ENCODE measurements around the gene NFYB.
"Not testable (repeated sequence)": the region's sequence is repeated elsewhere in the genome, so short reads cannot be mapped to it uniquely, and the experiment has no call there.

NFYB gene

GRCh38 chr12:104122298-104122697, 15.7 kb downstream of the NFYB start:
- no peak overlapping the region for H2AFZ ChIP-seq (ENCODE audit: low read depth, low read length)
- H3K23ac ChIP-seq (ENCODE audit: low read length in 2 of 2): no peak overlapping the region
- no peak overlapping the region for H2BK5ac ChIP-seq (ENCODE audit: low read depth, low read length, poor library complexity, severe bottlenecking)
- no peak overlapping the region for H3K14ac ChIP-seq (ENCODE audit: low read length in 2 of 2)
- H3K18ac ChIP-seq (ENCODE audit: low read depth in 1 of 2, low read length in 2 of 2): peak overlapping the region in 1 of 2 experiments; percentile 46
- H4K91ac ChIP-seq (ENCODE audit: low read length): no peak overlapping the region
- H3K4me3 ChIP-seq (ENCODE audit: insufficient read depth in 1 of 2, low read depth in 1 of 2, low read length in 2 of 2): no peak overlapping the region
- 91% methylated on average over 9 of the region's 9 CpGs for WGBS
- DNase-seq: no peak
- H2AK5ac ChIP-seq (ENCODE audit: low read length, severe bottlenecking): peak overlapping the region; percentile 27
- H3K9ac ChIP-seq (ENCODE audit: low read length): peak overlapping the region; percentile 52
- H3K9me3 ChIP-seq (ENCODE audit: control insufficient read depth, low read length): no peaks in the 10 kb centered on the region
- H4K8ac ChIP-seq (ENCODE audit: low read length): no peak overlapping the region
- H3K4me2 ChIP-seq (ENCODE audit: low read length, poor library complexity, severe bottlenecking): no peak overlapping the region
- H3K36me3 ChIP-seq (ENCODE audit: control insufficient read depth in 1 of 2, insufficient read depth in 2 of 2, low read depth in 1 of 2, low read length in 2 of 2): peaks cover 11 to 77% of the 10 kb centered on the region in 2 experiments
- peak overlapping the region; percentile 3 for H2BK120ac ChIP-seq (ENCODE audit: low read depth, low read length)
- H3K79me1 ChIP-seq (replicated peaks; ENCODE audit: low read length, poor library complexity, severe bottlenecking): peaks cover 3% of the 10 kb centered on the region
- H3K27me3 ChIP-seq (ENCODE audit: control insufficient read depth in 1 of 2, insufficient read depth in 1 of 2, low read length in 2 of 2): no peaks in the 10 kb centered on the region
- peak overlapping the region in 1 of 2 experiments; percentile 15 for H2BK12ac ChIP-seq (ENCODE audit: low read length in 2 of 2)
- no peak overlapping the region for H3K4ac ChIP-seq (ENCODE audit: low read depth in 1 of 2, low read length in 2 of 2)
- peak overlapping the region; percentile 46 for H3K27ac ChIP-seq (ENCODE audit: low read length, poor library complexity, severe bottlenecking)
- H3K4me1 ChIP-seq (ENCODE audit: control insufficient read depth, insufficient read depth, low read depth, low read length): peaks cover 3% of the 10 kb centered on the region
- no peak overlapping the region for H2BK15ac ChIP-seq (ENCODE audit: low read depth, poor library complexity, severe bottlenecking)

- Histone ChIP-seq H4K91ac (ENCODE audit: low read length) (no peak overlapping the region), H3K4ac (ENCODE audit: low read depth in 1 of 2, low read length in 2 of 2) (no peak overlapping the region), H4K8ac (ENCODE audit: low read length) (no peak overlapping the region), H3K4me2 (ENCODE audit: low read length, poor library complexity, severe bottlenecking) (no peak overlapping the region), H3K4me1 (ENCODE audit: control insufficient read depth, insufficient read depth, low read depth, low read length) (peaks cover 3% of the 10 kb centered on the region), H3K27me3 (ENCODE audit: control insufficient read depth in 1 of 2, insufficient read depth in 1 of 2, low read length in 2 of 2) (no peaks in the 10 kb centered on the region), H3K4me3 (ENCODE audit: insufficient read depth in 1 of 2, low read depth in 1 of 2, low read length in 2 of 2) (no peak overlapping the region), H3K36me3 (ENCODE audit: control insufficient read depth in 1 of 2, insufficient read depth in 2 of 2, low read depth in 1 of 2, low read length in 2 of 2) (peaks cover 10 to 73% of the 10 kb centered on the region in 2 experiments), H2BK5ac (ENCODE audit: low read depth, low read length, poor library complexity, severe bottlenecking) (no peak overlapping the region), H3K79me1 (replicated peaks; ENCODE audit: low read length, poor library complexity, severe bottlenecking) (peaks cover 4% of the 10 kb centered on the region), H3K23ac (ENCODE audit: low read length in 2 of 2) (no peak overlapping the region), H2AFZ (ENCODE audit: low read depth, low read length) (no peak overlapping the region), H2AK5ac (ENCODE audit: low read length, severe bottlenecking) (no peak overlapping the region), H3K9ac (ENCODE audit: low read length) (peak overlapping the region; percentile 52), H3K9me3 (ENCODE audit: control insufficient read depth, low read length) (no peaks in the 10 kb centered on the region), H3K27ac (ENCODE audit: low read length, poor library complexity, severe bottlenecking) (no peak overlapping the region), H3K14ac (ENCODE audit: low read length in 2 of 2) (no peak overlapping the region), H2BK12ac (ENCODE audit: low read length in 2 of 2) (no peak overlapping the region), H2BK120ac (ENCODE audit: low read depth, low read length) (no peak overlapping the region), H3K18ac (ENCODE audit: low read depth in 1 of 2, low read length in 2 of 2) (no peak overlapping the region), H2BK15ac (ENCODE audit: low read depth, poor library complexity, severe bottlenecking) (no peak overlapping the region)
- peak; percentile 25 for DNase-seq
These were observed 17.0 kb downstream of the NFYB start for GRCh38 chr12:104121001-104121400.

- H3K4me2 ChIP-seq (ENCODE audit: low read length, poor library complexity, severe bottlenecking): no peak overlapping the region
- H3K4me3 ChIP-seq (ENCODE audit: insufficient read depth in 1 of 2, low read depth in 1 of 2, low read length in 2 of 2): no peak overlapping the region
- H2BK120ac ChIP-seq (ENCODE audit: low read depth, low read length): no peak overlapping the region
- no peak overlapping the region for H4K8ac ChIP-seq (ENCODE audit: low read length)
- no peak overlapping the region for H2BK15ac ChIP-seq (ENCODE audit: low read depth, poor library complexity, severe bottlenecking)
- peaks cover 7% of the 10 kb centered on the region for H3K79me1 ChIP-seq (replicated peaks; ENCODE audit: low read length, poor library complexity, severe bottlenecking)
- H2AFZ ChIP-seq (ENCODE audit: low read depth, low read length): no peak overlapping the region
- H4K91ac ChIP-seq (ENCODE audit: low read length): no peak overlapping the region
- H3K36me3 ChIP-seq (ENCODE audit: control insufficient read depth in 1 of 2, insufficient read depth in 2 of 2, low read depth in 1 of 2, low read length in 2 of 2): peaks cover 6 to 50% of the 10 kb centered on the region in 2 experiments
- H3K9me3 ChIP-seq (ENCODE audit: control insufficient read depth, low read length): no peaks in the 10 kb centered on the region
- no peak overlapping the region for H3K14ac ChIP-seq (ENCODE audit: low read length in 2 of 2)
- no peak overlapping the region for H2BK12ac ChIP-seq (ENCODE audit: low read length in 2 of 2)
- no peak overlapping the region for H3K23ac ChIP-seq (ENCODE audit: low read length in 2 of 2)
- H3K9ac ChIP-seq (ENCODE audit: low read length): no peak overlapping the region
- H2AK5ac ChIP-seq (ENCODE audit: low read length, severe bottlenecking): no peak overlapping the region
- H3K27me3 ChIP-seq (ENCODE audit: control insufficient read depth in 1 of 2, insufficient read depth in 1 of 2, low read length in 2 of 2): no peaks in the 10 kb centered on the region
- no peak overlapping the region for H2BK5ac ChIP-seq (ENCODE audit: low read depth, low read length, poor library complexity, severe bottlenecking)
- DNase-seq: no peak
- no peak overlapping the region for H3K4ac ChIP-seq (ENCODE audit: low read depth in 1 of 2, low read length in 2 of 2)
- H3K27ac ChIP-seq (ENCODE audit: low read length, poor library complexity, severe bottlenecking): no peak overlapping the region
- no peaks in the 10 kb centered on the region for H3K4me1 ChIP-seq (ENCODE audit: control insufficient read depth, insufficient read depth, low read depth, low read length)
- no peak overlapping the region for H3K18ac ChIP-seq (ENCODE audit: low read depth in 1 of 2, low read length in 2 of 2)
These were observed 22.4 kb downstream of the NFYB start for GRCh38 chr12:104115587-104115975.

GRCh38 chr12:104114834-104115586, 23.0 kb downstream of the NFYB start:
- H3K27me3 ChIP-seq (ENCODE audit: control insufficient read depth in 1 of 2, insufficient read depth in 1 of 2, low read length in 2 of 2); H2BK120ac ChIP-seq (ENCODE audit: low read depth, low read length); H3K4ac ChIP-seq (ENCODE audit: low read depth in 1 of 2, low read length in 2 of 2); H3K4me1 ChIP-seq (ENCODE audit: control insufficient read depth, insufficient read depth, low read depth, low read length); H4K8ac ChIP-seq (ENCODE audit: low read length); H3K14ac ChIP-seq (ENCODE audit: low read length in 2 of 2); H3K4me2 ChIP-seq (ENCODE audit: low read length, poor library complexity, severe bottlenecking); H3K27ac ChIP-seq (ENCODE audit: low read length, poor library complexity, severe bottlenecking); H3K18ac ChIP-seq (ENCODE audit: low read depth in 1 of 2, low read length in 2 of 2); H3K9ac ChIP-seq (ENCODE audit: low read length); H3K79me1 ChIP-seq (replicated peaks; ENCODE audit: low read length, poor library complexity, severe bottlenecking); H2AK5ac ChIP-seq (ENCODE audit: low read length, severe bottlenecking); DNase-seq; H2BK15ac ChIP-seq (ENCODE audit: low read depth, poor library complexity, severe bottlenecking); H3K9me3 ChIP-seq (ENCODE audit: control insufficient read depth, low read length); H2BK5ac ChIP-seq (ENCODE audit: low read depth, low read length, poor library complexity, severe bottlenecking); H3K23ac ChIP-seq (ENCODE audit: low read length in 2 of 2); H3K4me3 ChIP-seq (ENCODE audit: insufficient read depth in 1 of 2, low read depth in 1 of 2, low read length in 2 of 2); H4K91ac ChIP-seq (ENCODE audit: low read length); H2BK12ac ChIP-seq (ENCODE audit: low read length in 2 of 2); H2AFZ ChIP-seq (ENCODE audit: low read depth, low read length): not testable (repeated sequence)
- 96% methylated on average over 12 of the region's 14 CpGs for WGBS
- H3K36me3 ChIP-seq (ENCODE audit: control insufficient read depth in 1 of 2, insufficient read depth in 2 of 2, low read depth in 1 of 2, low read length in 2 of 2): peaks cover 6 to 47% of the 10 kb centered on the region in 2 experiments
